ENCODE results near the gene DNASE2B. TPM values are rescaled to one million over a fixed set of nuclear protein-coding genes. Genes with fewer than 3 reads are reported as not detected.

The DNASE2B gene
- total RNA-seq, 4 donors from 2014 or later, result 1.3 to 8.2 (median 2.9) TPM

DNA sequence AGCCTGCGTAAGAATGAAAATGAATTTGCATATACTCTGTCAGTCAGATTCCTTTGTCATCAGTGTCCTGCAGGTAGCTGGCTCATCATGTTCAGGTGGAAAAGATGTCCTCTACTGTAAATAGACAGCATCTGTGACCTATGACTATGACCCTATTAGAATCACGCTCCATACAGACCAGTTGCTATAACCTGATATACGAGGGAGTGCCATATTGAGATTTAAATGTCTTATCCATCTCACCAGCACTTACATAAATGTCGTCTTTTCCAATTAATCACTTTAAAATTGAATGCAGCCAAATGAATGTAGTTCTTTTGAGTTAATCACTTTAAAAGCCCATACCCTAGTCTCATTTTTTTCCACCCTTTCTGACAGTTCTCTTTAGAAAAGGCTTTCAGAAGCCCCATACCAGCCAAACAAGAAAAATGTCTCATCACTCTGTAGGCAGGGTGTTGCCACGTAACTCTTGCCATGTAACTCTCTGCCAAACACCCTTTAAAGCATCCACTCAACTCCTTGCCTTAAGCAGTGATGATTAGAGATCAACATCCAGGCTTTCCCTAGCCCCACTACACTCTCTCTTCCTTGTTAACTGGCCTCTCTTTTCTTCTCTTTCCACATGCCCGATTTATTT is 26.3 kb downstream of the DNASE2B start:
- Histone ChIP-seq H3K4me3 (no peak overlapping the region), H3K4me1 (no peaks in the 10 kb centered on the region), H3K36me3 (no peaks in the 10 kb centered on the region), H3K27me3 (no peaks in the 10 kb centered on the region), H3K27ac (no peak overlapping the region), H3K9me3 (no peaks in the 10 kb centered on the region)
- in situ Hi-C loops (cut with MboI; ENCODE audit: low sequenced_read_pairs in 4 of 4) (loop anchor here (5.0 to 25.0 kb wide), 4 partner anchors 277 to 512 kb away; no protein-coding TSS in a partner anchor), intact Hi-C loops (cut with DNase I; ENCODE audit: low total_unique reads) (no loop called here)
- TF ChIP-seq POLR2A (IDR thresholded peaks at IDR 0.05), result no peak
- TF ChIP-seq, protein P1, sequence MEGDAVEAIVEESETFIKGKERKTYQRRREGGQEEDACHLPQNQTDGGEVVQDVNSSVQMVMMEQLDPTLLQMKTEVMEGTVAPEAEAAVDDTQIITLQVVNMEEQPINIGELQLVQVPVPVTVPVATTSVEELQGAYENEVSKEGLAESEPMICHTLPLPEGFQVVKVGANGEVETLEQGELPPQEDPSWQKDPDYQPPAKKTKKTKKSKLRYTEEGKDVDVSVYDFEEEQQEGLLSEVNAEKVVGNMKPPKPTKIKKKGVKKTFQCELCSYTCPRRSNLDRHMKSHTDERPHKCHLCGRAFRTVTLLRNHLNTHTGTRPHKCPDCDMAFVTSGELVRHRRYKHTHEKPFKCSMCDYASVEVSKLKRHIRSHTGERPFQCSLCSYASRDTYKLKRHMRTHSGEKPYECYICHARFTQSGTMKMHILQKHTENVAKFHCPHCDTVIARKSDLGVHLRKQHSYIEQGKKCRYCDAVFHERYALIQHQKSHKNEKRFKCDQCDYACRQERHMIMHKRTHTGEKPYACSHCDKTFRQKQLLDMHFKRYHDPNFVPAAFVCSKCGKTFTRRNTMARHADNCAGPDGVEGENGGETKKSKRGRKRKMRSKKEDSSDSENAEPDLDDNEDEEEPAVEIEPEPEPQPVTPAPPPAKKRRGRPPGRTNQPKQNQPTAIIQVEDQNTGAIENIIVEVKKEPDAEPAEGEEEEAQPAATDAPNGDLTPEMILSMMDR (IDR thresholded peaks at IDR 0.05 in 4 of 5, conservative IDR thresholded peaks at IDR 0.05 in 1 of 5), result no peak
- no peak for ATAC-seq
- DNase-seq, result no peak

GRCh38 chr1:84425150-84425896 is 27.0 kb downstream of the DNASE2B start:
- Histone ChIP-seq H3K27me3 (no peaks in the 10 kb centered on the region), H3K4me3 (no peak overlapping the region), H3K4me1 (no peaks in the 10 kb centered on the region), H3K27ac (no peak overlapping the region), H3K9me3 (no peaks in the 10 kb centered on the region), H3K36me3 (no peaks in the 10 kb centered on the region)
- intact Hi-C loops (cut with DNase I; ENCODE audit: low total_unique reads) (no loop called here), in situ Hi-C loops (cut with MboI; ENCODE audit: low sequenced_read_pairs in 4 of 4) (loop anchor here (5.0 to 25.0 kb wide), 4 partner anchors 278 to 513 kb away; no protein-coding TSS in a partner anchor)
- no peak for DNase-seq
- TF ChIP-seq POLR2A (IDR thresholded peaks at IDR 0.05), result no peak
- TF ChIP-seq, protein P1 (IDR thresholded peaks at IDR 0.05 in 4 of 5, conservative IDR thresholded peaks at IDR 0.05 in 1 of 5), result no peak
- no peak for ATAC-seq

DNA sequence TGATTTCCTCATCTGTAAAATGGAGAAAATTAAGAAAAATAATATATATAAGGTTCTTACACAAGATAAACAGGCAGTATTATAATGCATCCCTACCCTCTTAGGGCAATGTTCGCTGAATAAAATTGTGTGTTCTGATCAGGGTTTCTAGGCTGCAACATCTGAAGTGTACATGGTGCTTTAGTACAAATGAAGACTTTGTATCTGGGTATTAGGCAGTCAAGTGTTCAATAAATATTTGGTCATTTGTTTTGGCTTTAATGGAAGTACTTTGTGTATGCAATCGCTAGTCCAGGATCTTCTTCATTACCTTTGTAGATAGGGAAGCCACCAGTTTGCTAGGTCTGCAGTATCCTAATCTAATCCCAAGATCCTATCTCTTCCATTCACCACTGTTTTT is 28.1 kb downstream of the DNASE2B start:
- H3K27ac ChIP-seq, result no peak overlapping the region
- no peaks in the 10 kb centered on the region for H3K4me1 ChIP-seq
- in situ Hi-C loops (cut with MboI; ENCODE audit: low sequenced_read_pairs in 4 of 4), result loop anchor here (5.0 to 25.0 kb wide), 4 partner anchors 279 to 514 kb away; no protein-coding TSS in a partner anchor
- H3K4me3 ChIP-seq, result no peak overlapping the region
- H3K36me3 ChIP-seq, result no peaks in the 10 kb centered on the region
- no peaks in the 10 kb centered on the region for H3K9me3 ChIP-seq
- no peak for TF ChIP-seq POLR2A (IDR thresholded peaks at IDR 0.05)
- DNase-seq (no peak), ATAC-seq (no peak)
- H3K27me3 ChIP-seq, result no peaks in the 10 kb centered on the region
- intact Hi-C loops (cut with DNase I; ENCODE audit: low total_unique reads), result no loop called here

- Histone ChIP-seq H3K4me3 (no peak overlapping the region), H3K9me3 (no peaks in the 10 kb centered on the region), H3K27ac (no peak overlapping the region), H3K4me1 (no peaks in the 10 kb centered on the region), H3K36me3 (no peaks in the 10 kb centered on the region), H3K27me3 (no peaks in the 10 kb centered on the region)
- no peak for ATAC-seq
- intact Hi-C loops (cut with DNase I; ENCODE audit: low total_unique reads) (no loop called here), in situ Hi-C loops (cut with MboI; ENCODE audit: low sequenced_read_pairs in 4 of 4) (loop anchor here (5.0 to 25.0 kb wide), 4 partner anchors 280 to 515 kb away; no protein-coding TSS in a partner anchor)
- TF ChIP-seq, protein P1 (IDR thresholded peaks at IDR 0.05 in 4 of 5, conservative IDR thresholded peaks at IDR 0.05 in 1 of 5), result no peak
- TF ChIP-seq POLR2A (IDR thresholded peaks at IDR 0.05), result no peak
- DNase-seq, result no peak
These were observed 29.2 kb downstream of the DNASE2B start for GRCh38 chr1:84427250-84428188.
